ENCODE measurements around the gene GLA.

Gene GLA

GRCh38 chrX:101348452-101349192 is 59.1 kb downstream of the GLA start, which contains the start of gene TIMM8A:
Gene TIMM8A (minus strand): TSS chrX:101348742. CDS start chrX:101348664, 78 bp downstream.
- DNase-seq, result peak; percentile 87

GRCh38 chrX:101347859-101348451 is 59.8 kb downstream of the GLA start:
- no peak for DNase-seq
